NCI-H2081 (cell line): ENCODE data around the gene TMX2.
"Not testable (repeated sequence)": the region's sequence is repeated elsewhere in the genome, so short reads cannot be mapped to it uniquely, and the experiment has no call there.

Source experiments
- DNase-seq, 2 experiments: peaks; one replicate each; lab custom pipeline; 2025; lab: John Stamatoyannopoulos, UW

TMX2 gene

DNA sequence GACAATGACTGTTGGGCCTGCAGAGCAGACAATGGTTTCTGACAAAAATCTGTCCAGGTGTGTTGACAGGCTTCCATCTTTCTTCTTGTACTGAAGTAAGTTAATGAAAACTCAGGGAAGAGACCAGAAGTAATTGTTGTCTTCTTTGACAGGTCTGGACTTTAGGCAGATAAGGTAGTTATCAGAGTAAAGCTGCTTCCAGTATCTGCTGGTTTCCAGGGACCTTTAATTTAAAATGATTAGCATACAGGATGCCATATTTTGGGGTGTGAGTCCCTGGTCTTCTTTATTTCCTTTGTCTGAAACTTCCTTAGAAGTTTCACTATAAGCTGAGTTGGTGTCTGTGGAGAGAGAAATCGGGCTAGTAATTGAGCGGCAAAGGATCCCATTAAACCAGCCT is 1.4 kb downstream of the TMX2 start:
- no peak for DNase-seq

DNA sequence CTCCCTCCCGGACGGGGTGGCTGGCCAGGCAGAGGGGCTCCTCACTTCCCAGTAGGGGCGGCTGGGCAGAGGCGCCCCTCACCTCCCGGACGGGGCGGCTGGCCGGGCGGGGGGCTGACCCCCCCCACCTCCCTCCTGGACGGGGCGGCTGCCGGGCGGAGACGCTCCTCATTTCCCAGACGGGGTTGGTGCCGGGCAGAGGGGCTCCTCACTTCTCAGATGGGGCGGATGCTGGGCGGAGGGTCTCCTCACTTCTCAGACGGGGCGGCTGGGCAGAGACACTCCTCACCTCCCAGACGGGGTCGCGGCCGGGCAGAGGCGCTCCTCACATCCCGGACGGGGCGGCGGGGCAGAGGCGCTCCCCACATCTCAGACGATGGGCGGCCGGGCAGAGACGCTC is 4.3 kb downstream of the TMX2 start:
- DNase-seq: not testable (repeated sequence)

- no peak for DNase-seq
Measured at GRCh38 chr11:57727185-57727584, 14.8 kb downstream of the TMX2 start.

- DNase-seq: no peak
Measured at GRCh38 chr11:57728829-57729228, 16.4 kb downstream of the TMX2 start.

GRCh38 chr11:57729479-57729878 is 17.1 kb downstream of the TMX2 start:
- no peak for DNase-seq

DNA sequence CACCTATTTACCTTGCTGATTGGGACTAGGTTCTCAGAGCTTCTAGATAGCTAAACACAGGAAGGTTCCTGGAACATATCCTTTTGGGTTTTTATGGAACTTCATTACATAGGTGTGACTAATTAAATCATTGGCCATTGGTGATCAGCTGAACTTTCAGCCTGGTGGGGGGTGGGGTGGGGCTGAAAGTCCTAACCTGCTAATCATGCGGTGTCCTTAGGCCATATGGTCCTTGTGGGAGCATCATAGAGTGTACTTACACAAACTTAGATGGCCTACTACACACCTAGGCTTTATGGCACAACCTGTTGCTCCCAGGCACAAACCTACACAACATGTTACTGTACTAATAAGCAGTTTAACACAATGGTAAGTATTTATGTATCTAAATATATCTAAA is 20.3 kb downstream of the TMX2 start:
- DNase-seq: no peak

DNA sequence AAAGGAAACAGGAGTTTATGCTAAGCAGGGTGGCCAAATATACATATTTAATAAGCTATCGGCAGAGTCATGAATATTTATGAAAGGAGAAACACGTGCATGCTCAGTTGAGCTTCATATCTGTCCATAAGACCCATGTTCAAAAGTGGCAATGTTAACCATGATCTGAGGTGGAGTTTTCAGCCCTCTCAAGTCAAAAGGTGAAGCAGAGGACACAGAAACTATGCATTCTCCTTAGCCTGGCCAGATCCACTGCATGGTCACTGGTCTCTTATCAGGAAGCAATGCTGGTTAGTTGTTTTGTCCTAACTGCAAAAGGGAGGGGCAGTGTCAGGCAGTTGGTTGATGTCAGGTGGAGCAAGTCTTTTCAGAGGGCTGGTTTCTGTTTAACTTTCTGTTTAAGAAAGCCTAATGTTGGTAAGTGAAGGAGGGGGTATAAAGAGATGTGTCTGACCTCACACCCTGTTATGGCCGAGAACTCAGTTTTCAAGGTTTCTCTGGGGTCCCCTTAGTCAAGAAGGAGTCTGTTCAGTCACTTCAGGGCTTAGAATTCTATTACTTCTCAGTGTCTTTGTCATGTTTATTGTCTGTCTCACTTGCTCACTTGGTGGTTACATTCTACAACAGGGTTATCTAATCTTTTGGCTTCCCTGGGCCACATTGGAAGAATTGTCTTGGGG is 23.4 kb downstream of the TMX2 start:
- no peak for DNase-seq

DNA sequence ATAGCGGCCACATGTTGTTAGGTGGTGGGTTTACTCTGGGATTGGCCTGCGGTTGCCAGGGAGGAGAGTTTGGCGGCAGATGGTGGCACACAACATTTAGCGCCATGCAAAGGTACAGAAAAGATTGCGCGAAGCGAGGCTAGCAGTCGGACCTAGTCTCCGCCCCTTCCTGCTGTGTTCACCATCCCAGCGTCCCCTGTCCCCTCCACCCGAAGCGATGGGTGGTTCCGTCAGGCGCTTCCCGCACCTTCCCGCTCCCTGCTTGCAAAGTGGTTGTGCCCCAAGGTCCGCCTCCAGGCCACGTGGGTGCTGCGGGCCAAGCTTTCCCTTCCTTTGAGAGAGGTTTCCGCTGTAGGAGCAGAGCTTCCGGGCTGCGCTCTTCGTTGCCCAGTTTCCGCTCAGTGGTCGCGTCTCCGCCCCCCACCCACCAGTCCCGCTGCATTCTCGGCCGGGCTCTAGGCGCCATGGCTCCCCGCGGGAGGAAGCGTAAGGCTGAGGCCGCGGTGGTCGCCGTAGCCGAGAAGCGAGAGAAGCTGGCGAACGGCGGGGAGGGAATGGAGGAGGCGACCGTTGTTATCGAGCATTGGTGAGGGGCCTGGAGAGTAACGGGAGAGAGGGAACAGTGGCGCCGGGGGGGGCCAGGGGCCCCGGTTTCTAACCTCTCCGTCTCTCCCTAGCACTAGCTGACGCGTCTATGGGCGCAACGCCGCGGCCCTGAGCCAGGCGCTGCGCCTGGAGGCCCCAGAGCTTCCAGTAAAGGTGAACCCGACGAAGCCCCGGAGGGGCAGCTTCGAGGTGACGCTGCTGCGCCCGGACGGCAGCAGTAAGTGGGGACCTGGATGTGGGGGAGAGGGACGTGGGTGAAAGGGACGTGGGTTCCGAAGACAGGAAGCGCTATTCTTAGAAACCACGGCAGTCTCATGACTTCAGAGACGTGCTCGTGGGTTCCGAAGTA is 29.0 kb downstream of the TMX2 start, which contains the start of gene SELENOH:
SELENOH (plus strand) TSS at position 360 of the 955 bp plus-strand sequence; CDS start at position 465, 105 bp downstream.
- DNase-seq: peak; percentile 95 to 98

DNA sequence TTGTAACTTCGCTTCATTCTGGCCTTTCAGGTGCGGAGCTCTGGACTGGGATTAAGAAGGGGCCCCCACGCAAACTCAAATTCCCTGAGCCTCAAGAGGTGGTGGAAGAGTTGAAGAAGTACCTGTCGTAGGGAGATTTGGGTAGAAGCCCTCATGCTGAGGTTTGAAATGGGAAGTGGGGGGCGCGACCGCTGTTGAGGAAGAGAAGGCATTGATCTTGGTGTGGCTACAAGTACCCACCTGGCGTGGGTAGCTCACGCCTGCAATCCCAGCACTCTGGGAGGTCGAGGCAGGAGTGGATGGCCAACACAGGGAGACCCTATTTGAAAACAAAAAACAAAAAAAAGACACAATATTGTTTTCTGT is 29.7 kb downstream of the TMX2 start:
- no peak for DNase-seq

- no peak for DNase-seq
Measured at GRCh38 chr11:57744357-57744756, 32.0 kb downstream of the TMX2 start.

GRCh38 chr11:57745206-57745605 is 32.8 kb downstream of the TMX2 start:
- DNase-seq: no peak

- DNase-seq: no peak
Measured at GRCh38 chr11:57746920-57747319, 34.5 kb downstream of the TMX2 start.

DNA sequence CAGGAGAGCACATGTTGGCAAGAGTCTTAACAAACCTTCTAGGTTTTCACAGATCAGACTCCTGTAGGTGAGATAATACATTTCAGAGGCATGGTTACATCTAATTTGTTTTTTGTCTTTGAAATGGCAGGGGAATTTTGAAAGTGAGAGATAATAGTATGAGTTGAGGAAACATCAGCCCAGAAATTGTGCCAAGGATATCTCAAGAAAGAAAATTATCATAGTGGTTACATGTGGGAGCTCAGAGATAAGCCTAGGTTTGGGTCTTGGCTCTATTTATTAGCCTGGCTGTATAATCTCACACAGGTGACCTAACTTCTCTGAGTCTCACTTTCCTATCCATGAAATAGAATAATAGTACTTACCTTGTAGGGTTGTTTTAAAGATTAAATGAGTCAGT is 38.8 kb downstream of the TMX2 start:
- no peak for DNase-seq

DNA sequence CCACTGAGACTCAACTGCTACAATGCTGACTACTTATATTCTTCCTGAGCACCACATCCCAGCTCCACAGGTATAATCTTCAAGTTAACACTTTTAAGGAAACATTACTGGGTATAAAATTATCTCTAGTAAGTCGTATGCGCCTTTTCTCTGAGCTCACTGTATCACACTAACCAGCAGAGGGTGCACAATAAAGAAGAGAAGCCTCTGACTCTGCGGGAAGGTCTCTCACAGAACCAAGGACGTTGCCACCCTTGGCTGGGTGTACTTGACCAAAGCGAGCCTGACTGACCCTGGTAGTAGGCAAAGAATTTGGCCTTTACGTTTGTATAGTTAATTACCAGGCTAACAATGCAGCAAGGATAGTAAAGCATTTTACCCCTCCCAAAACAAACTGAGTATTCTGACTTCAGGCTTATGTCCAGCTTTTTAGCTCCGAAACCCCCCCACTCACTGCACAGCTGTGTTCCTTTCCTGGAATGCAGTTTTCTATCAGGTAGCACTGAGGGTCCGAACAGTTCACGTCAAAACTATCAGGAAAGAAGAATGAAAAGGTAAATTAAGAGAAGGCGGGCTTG is 39.4 kb downstream of the TMX2 start, which contains the start of gene BTBD18:
BTBD18 (minus strand) TSS at position 144 of the 578 bp plus-strand sequence. CDS start 631 bp downstream, outside the sequence.
- peak in 1 of 2 experiments; percentile 5 for DNase-seq

GRCh38 chr11:57752954-57753353 is 40.6 kb downstream of the TMX2 start:
- DNase-seq: no peak

- DNase-seq: no peak
Measured at GRCh38 chr11:57758174-57758573, 45.8 kb downstream of the TMX2 start.

- DNase-seq: peak; percentile 93 to 96
Measured at GRCh38 chr11:57761301-57762234, 49.2 kb downstream of the TMX2 start, which contains the start of gene CTNND1. CTNND1 (plus strand) TSS chr11:57761802; CDS start chr11:57791479, 29,677 bp downstream.

DNA sequence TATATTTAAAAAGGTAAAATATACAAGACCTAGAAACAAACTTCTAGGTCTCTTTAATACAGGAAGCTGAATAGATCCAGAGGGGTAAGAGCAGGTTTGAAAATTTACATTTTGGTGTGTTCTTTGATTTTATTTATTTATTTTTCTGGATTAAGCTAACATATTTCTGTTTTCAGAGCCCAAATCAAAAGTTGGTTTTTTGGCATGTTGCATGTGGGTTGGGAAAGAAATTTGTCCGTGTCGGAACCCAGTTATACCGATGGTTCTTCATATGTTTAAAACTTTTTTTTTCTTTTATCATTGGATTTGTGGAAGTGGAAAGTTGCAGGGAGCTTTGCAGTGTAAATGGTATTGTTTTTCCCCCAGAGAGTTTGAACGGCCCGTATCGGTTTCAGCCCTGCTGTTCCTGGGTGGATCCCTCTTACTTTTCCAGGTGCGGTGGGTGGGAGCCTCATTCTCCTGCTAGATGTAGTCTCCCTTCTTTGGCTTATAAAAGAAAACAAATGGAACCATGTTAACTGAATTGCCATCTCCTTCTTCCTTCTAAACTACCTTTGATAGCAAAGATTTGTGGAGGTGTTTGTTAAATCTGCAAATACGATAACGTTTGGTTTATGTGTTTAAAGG is 50.0 kb downstream of the TMX2 start:
- peak in 1 of 2 experiments; percentile 16 for DNase-seq

DNA sequence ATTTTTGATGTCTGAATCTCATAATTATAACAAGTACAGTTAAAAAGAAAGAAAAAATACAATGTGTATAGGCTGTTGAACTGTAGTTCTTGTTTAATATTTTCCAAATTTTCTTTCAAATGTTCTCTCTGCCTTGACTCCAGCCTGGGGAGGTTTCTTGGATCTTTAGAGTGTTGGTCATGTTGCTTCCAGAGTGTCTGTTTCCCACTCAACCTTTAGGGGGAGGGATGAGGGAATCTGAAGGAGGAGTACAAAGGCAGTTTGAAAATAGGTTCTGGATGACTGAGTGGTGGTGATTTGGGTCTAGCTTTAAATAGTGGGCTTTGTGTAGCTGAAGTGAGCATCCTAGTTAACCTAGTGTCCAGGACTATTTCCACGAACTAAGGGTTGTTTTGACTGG is 51.2 kb downstream of the TMX2 start:
- DNase-seq: peak; percentile 5 to 14

DNA sequence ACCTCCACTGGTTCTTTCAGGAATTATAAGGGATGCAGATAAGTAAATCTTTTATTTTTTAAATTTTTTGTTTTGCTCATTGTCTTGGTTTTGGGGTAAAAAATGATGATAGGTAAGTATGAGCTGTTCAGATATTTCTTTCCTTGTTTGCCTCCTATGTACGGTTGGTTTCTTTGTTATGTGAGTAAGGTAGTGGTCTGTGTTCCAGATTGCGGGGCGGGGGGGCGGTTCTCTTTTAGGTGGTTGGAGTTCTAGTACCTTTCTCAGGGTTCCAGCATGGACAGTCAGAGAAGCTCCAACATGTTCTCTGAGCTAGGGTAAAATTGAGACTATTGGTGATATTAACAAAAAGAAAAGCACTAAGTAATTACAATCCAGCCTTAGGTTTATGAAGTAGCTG is 51.6 kb downstream of the TMX2 start:
- DNase-seq: no peak

DNA sequence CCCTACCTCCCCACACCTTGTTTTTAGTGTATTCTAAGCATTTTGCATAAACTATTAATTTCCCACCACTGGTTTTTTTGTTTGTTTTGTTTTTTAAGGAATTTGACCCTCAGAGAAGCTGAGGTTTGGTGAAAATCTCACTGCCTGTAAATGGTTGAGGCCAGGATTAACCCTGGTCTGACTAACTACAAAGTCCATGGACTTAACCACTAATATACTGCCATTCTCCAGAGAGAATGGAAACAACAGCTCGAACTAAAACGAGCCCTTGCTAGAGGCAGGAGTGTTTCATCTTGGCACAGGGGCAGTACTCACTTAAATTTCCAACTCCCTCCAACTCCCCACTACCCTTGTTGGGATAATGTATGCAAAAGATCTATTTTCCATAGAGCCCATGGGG is 52.2 kb downstream of the TMX2 start:
- no peak for DNase-seq
